VCaP (cell line): ENCODE data around the gene CRABP1.

Source experiments
- H3K27ac ChIP-seq: fragments of 450-650 bp; 2 replicates; pipeline ENCODE4 v1.5.1; 2017
- TF ChIP-seq, protein P1 (sequence below): fragments of 450-650 bp; conservative IDR thresholded peaks from 2 replicates; pipeline ENCODE4 v1.5.1; 2017; ENCODE audit warnings: mild to moderate bottlenecking, moderate library complexity

Gene CRABP1

GRCh38 chr15:78387246-78388037 is 47.3 kb downstream of the CRABP1 start:
- TF ChIP-seq, protein P1, sequence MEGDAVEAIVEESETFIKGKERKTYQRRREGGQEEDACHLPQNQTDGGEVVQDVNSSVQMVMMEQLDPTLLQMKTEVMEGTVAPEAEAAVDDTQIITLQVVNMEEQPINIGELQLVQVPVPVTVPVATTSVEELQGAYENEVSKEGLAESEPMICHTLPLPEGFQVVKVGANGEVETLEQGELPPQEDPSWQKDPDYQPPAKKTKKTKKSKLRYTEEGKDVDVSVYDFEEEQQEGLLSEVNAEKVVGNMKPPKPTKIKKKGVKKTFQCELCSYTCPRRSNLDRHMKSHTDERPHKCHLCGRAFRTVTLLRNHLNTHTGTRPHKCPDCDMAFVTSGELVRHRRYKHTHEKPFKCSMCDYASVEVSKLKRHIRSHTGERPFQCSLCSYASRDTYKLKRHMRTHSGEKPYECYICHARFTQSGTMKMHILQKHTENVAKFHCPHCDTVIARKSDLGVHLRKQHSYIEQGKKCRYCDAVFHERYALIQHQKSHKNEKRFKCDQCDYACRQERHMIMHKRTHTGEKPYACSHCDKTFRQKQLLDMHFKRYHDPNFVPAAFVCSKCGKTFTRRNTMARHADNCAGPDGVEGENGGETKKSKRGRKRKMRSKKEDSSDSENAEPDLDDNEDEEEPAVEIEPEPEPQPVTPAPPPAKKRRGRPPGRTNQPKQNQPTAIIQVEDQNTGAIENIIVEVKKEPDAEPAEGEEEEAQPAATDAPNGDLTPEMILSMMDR: no peak
- no peak overlapping the region for H3K27ac ChIP-seq

DNA sequence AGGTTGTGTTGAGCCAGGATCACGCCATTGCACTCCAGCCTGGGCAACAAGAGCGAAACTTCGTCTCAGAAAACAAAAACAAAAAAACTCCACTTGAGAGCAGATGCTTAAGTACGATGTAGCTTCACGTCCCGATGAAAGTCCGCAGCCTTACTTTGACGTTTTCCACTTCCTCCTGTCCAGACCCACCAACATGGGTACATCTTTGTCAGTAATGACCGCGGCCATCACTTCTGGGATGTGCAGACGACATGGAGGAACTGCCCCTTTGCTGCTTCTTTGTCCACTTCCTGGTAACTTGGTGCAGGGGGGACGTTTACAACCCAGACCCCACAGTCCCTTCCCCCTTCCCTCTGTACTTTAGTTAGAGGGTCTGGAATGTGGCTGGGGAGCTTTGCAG is 48.7 kb downstream of the CRABP1 start:
- no peak overlapping the region for H3K27ac ChIP-seq
- TF ChIP-seq, protein P1: no peak

- TF ChIP-seq, protein P1: no peak
- no peak overlapping the region for H3K27ac ChIP-seq
Measured at GRCh38 chr15:78389322-78389721, 49.2 kb downstream of the CRABP1 start.

DNA sequence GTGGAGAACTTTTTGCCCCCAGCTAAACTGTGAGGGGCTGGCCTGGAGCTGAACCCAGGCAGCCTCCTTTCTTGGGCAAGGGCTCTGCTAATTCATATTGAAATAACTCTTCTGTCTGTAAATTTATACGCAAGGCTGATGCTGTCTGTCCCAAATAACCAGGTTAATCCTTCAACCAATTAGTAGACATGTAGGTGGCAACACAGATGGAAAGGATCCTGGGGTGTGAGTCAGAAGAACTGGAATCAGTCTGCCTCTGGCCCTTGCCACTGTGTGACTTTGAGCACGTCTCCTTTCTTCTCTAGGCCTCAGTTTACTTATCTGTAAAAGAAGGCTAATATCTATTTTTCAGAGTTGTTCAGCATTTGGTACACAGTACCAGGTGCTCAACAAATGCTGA is 49.6 kb downstream of the CRABP1 start:
- H3K27ac ChIP-seq: no peak overlapping the region
- TF ChIP-seq, protein P1: no peak

- H3K27ac ChIP-seq: no peak overlapping the region
- TF ChIP-seq, protein P1: no peak
Measured at GRCh38 chr15:78390242-78390641, 50.1 kb downstream of the CRABP1 start.

- TF ChIP-seq, protein P1: no peak
- H3K27ac ChIP-seq: no peak overlapping the region
Measured at GRCh38 chr15:78390826-78391225, 50.7 kb downstream of the CRABP1 start.

DNA sequence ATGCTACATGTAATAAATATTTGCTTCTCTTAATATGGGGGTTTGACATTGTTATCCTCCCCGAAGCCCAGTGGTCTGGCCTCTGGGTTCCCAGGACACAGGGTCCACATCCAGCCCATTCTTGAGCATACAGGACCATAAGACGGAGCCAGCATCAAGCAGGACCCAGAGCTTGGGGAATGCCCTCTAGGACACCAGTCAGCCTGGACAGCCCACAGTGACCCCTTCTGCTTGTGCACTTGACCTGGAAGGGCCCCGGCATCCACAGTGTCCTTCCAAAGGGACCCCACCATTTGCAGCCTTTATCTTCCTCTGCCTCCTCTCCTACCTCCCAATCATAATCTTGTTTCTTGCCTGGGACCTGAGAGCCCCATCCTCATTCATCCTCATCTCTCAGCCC is 51.6 kb downstream of the CRABP1 start:
- peak overlapping the region; percentile 47 for H3K27ac ChIP-seq
- TF ChIP-seq, protein P1: no peak
